ENCODE results near the gene SRR.

Gene SRR

DNA sequence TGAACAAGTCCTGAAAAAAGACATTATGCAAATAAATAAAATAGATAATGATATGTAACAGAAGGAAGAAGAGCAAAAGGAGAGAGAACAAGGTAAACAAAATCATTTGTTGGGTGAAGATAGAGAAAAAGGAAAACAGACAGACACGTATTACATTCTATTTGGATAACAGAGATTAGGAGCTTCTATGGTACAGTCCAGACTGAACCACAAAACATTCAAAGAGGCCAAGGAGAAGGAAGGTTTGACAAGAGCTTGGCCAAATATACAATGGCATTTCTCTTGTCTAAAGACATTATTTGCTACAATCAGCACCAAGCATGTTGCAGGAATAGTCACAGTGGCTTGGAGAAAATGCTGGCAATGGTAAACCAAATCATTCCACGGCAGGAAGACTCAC lies 29.3 kb upstream of the SRR start:
- TF ChIP-seq REST (IDR thresholded peaks at IDR 0.05; ENCODE audit: insufficient read depth in 1 of 2, low read depth in 2 of 2, low read length in 2 of 2) (no peak), POLR2AphosphoS5 (IDR thresholded peaks at IDR 0.05; ENCODE audit: low read depth, low read length) (no peak), SIN3A (IDR thresholded peaks at IDR 0.05; ENCODE audit: borderline replicate concordance, insufficient read depth, low read length) (no peak), TAF1 (IDR thresholded peaks at IDR 0.05; ENCODE audit: borderline replicate concordance, insufficient read depth, low read length) (no peak), FOXP2 (optimal IDR thresholded peaks at IDR 0.05; ENCODE audit: borderline replicate concordance, extremely low read depth, extremely low read length, insufficient read depth) (no peak)

GRCh38 chr17:2275722-2276121 lies 28.0 kb upstream of the SRR start:
- TF ChIP-seq REST (IDR thresholded peaks at IDR 0.05; ENCODE audit: insufficient read depth in 1 of 2, low read depth in 2 of 2, low read length in 2 of 2) (no peak), TAF1 (IDR thresholded peaks at IDR 0.05; ENCODE audit: borderline replicate concordance, insufficient read depth, low read length) (no peak), SIN3A (IDR thresholded peaks at IDR 0.05; ENCODE audit: borderline replicate concordance, insufficient read depth, low read length) (no peak), POLR2AphosphoS5 (IDR thresholded peaks at IDR 0.05; ENCODE audit: low read depth, low read length) (no peak), FOXP2 (optimal IDR thresholded peaks at IDR 0.05; ENCODE audit: borderline replicate concordance, extremely low read depth, extremely low read length, insufficient read depth) (no peak)

DNA sequence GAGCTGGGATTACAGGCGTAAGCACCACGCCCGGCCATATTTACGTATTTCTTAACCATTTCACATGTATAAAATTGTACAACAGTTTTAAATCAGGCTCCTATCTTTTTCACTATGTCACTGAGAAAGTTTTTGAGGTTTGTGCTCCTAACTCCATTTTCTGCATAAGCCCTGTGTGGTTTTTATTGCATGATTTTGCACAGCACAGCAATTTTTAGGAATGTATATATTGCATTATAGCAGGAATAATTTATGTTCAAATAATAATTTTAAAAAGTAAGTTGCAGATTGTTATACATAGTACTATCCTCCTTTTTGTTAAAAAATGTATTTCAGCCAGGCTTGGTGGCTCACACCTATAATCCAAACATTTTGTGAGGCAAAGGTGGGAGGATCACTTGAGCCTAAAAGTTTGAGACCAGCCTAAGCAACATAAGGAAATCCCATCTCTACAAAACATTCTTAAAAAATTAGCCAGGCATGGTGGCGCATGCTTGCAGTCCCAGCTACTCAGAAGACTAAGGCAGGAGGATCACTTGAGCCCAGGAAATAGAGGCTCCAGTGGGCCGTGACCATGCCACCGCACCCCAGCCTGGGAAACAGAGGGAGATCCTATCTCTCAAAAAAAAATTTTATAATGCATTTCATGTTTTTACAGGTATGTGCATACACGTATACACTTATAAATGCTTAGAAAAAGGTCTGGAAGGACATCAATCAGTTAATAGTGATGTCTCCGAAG lies 26.1 kb upstream of the SRR start:
- TF ChIP-seq REST (IDR thresholded peaks at IDR 0.05; ENCODE audit: insufficient read depth in 1 of 2, low read depth in 2 of 2, low read length in 2 of 2), result no peak
- TF ChIP-seq SIN3A (IDR thresholded peaks at IDR 0.05; ENCODE audit: borderline replicate concordance, insufficient read depth, low read length), result no peak
- no peak for TF ChIP-seq FOXP2 (optimal IDR thresholded peaks at IDR 0.05; ENCODE audit: borderline replicate concordance, extremely low read depth, extremely low read length, insufficient read depth)
- no peak for TF ChIP-seq TAF1 (IDR thresholded peaks at IDR 0.05; ENCODE audit: borderline replicate concordance, insufficient read depth, low read length)

DNA sequence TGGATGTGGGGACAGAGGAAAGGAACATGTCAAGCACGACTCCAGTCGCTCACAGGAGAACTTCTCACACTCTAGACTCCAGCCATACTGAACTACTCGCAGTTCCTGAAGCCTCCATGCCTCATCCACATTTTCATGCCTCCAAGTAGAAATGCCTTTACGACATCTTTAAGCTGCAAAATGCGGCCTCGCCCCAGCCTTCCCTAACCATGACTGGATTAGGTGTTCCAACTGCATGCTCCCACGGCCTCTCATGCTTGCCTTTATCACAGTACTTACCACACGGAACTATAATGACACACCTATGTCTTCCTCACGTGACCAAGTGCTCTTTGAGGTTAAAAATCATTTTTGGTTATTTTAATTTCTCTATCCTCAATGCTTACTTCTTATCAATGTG lies 24.0 kb upstream of the SRR start:
- no peak for TF ChIP-seq POLR2AphosphoS5 (IDR thresholded peaks at IDR 0.05; ENCODE audit: low read depth, low read length)
- TF ChIP-seq TAF1 (IDR thresholded peaks at IDR 0.05; ENCODE audit: borderline replicate concordance, insufficient read depth, low read length), result no peak
- TF ChIP-seq REST (IDR thresholded peaks at IDR 0.05; ENCODE audit: insufficient read depth in 1 of 2, low read depth in 2 of 2, low read length in 2 of 2), result no peak
- no peak for TF ChIP-seq FOXP2 (optimal IDR thresholded peaks at IDR 0.05; ENCODE audit: borderline replicate concordance, extremely low read depth, extremely low read length, insufficient read depth)

Measured in PFSK-1 (cell line).